Esophagus squamous epithelium (tissue), 4 donors: ENCODE results near the gene SLC25A11.

Experiments used
- CTCF ChIP-seq, 6 experiments: fragments of 450-650 bp in 4 of 6; fragments of 200-600 bp in 2 of 6; sonication (generic) in 2 of 6; IDR thresholded peaks; one replicate each; pipeline ENCODE4 v1.5.1; 2016 to 2019; ENCODE audit warnings: antibody characterized with exemption in 6 of 6, mild to moderate bottlenecking in 4 of 6, moderate library complexity in 4 of 6
- POLR2A ChIP-seq, 4 donors: fragments of 450-650 bp; IDR thresholded peaks; one replicate each; pipeline ENCODE4 v1.6.1; 2017; ENCODE audit warnings: antibody characterized with exemption in 4 of 4, mild to moderate bottlenecking in 4 of 4, moderate library complexity in 3 of 4

GRCh38 chr17:4938688-4939545 is 929 bp downstream of the SLC25A11 start:
- TF ChIP-seq CTCF (IDR thresholded peaks at IDR 0.05) (no peak), POLR2A (IDR thresholded peaks at IDR 0.05) (no peak)
